GM21825 (cell line): ENCODE results near the gene AREL1.

Experiments
- ATAC-seq: cut with Tn5 transposase; IDR thresholded peaks from one replicate; pipeline ENCODE4 v1.9.1; 2021; ENCODE audit warnings: mild to moderate bottlenecking, moderate library complexity; ENCODE audit not compliant: unreplicated experiment

Gene AREL1

GRCh38 chr14:74661726-74662450 is 51.0 kb downstream of the AREL1 start:
- no peak for ATAC-seq

- no peak for ATAC-seq
Observed at GRCh38 chr14:74660863-74661262, 52.0 kb downstream of the AREL1 start.

- no peak for ATAC-seq
Observed at GRCh38 chr14:74660167-74660566, 52.7 kb downstream of the AREL1 start.

GRCh38 chr14:74658535-74659131 is 54.2 kb downstream of the AREL1 start:
- no peak for ATAC-seq

- ATAC-seq, result no peak
Observed at GRCh38 chr14:74656964-74657363, 55.9 kb downstream of the AREL1 start.

- ATAC-seq, result no peak
Observed at GRCh38 chr14:74655599-74656395, 57.1 kb downstream of the AREL1 start.

- no peak for ATAC-seq
Observed at GRCh38 chr14:74654931-74655330, 57.9 kb downstream of the AREL1 start.

GRCh38 chr14:74653386-74654138 is 59.3 kb downstream of the AREL1 start:
- ATAC-seq, result no peak

GRCh38 chr14:74652541-74652940 is 60.3 kb downstream of the AREL1 start:
- ATAC-seq, result no peak

- ATAC-seq, result no peak
Observed at GRCh38 chr14:74650927-74651686, 61.8 kb downstream of the AREL1 start.

GRCh38 chr14:74649673-74650072 is 63.2 kb downstream of the AREL1 start:
- ATAC-seq, result no peak

GRCh38 chr14:74649167-74649566 is 63.7 kb downstream of the AREL1 start:
- no peak for ATAC-seq

- ATAC-seq, result no peak
Observed at GRCh38 chr14:74648601-74649000, 64.3 kb downstream of the AREL1 start.

GRCh38 chr14:74647678-74648461 is 65.0 kb downstream of the AREL1 start:
- ATAC-seq, result no peak

GRCh38 chr14:74647061-74647677 is 65.7 kb downstream of the AREL1 start:
- no peak for ATAC-seq

- no peak for ATAC-seq
Observed at GRCh38 chr14:74645756-74646470, 67.0 kb downstream of the AREL1 start.

- ATAC-seq, result no peak
Observed at GRCh38 chr14:74645244-74645643, 67.6 kb downstream of the AREL1 start.

GRCh38 chr14:74641601-74642391 is 71.1 kb downstream of the AREL1 start:
- no peak for ATAC-seq
